HG02763 (cell line): ENCODE results near the gene SCFD2.

Source experiments
- ATAC-seq: cut with Tn5 transposase; IDR thresholded peaks from one replicate; pipeline ENCODE4 v1.9.1; 2021; ENCODE audit warnings: mild to moderate bottlenecking, moderate library complexity; ENCODE audit not compliant: unreplicated experiment

The SCFD2 gene

GRCh38 chr4:52868133-52868532 is 497.7 kb downstream of the SCFD2 start:
- no peak for ATAC-seq

DNA sequence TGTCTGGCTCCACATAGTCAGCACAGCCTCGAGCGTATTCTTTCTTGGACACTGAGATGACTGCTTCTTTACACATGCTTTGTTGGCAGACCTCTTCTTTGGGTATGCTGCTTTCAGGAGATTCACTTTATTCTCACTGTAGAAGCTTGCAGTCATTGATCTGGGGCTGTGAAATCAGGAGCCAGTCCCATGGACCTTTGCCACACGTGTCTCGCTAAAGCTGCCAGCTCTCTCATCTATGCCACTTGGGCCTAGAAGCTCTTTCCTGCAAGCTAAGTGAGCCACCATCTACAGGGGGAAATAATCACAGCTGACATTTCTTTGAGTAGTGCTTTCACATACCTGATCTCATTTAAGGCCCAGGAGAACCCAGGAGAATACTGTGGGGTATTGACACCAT is 498.7 kb downstream of the SCFD2 start:
- ATAC-seq: no peak

DNA sequence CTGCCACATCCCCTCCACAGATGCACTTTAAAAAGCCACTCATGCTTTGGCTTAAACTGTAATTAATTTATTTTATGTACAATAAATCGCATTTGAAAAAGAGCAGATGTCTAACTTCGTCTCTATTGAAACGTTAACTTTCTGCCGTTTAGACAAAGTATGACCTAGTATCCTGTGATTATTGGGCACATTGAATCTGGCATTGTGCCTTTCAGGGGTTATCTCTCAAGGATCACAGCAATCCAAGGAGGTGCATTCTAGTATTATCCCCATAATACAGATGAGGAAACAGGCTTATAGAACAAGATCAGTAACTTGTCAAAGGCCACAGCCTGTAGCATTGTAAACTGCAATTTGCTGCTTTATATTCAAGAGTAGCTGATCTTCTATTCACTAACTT is 499.1 kb downstream of the SCFD2 start:
- ATAC-seq: no peak

DNA sequence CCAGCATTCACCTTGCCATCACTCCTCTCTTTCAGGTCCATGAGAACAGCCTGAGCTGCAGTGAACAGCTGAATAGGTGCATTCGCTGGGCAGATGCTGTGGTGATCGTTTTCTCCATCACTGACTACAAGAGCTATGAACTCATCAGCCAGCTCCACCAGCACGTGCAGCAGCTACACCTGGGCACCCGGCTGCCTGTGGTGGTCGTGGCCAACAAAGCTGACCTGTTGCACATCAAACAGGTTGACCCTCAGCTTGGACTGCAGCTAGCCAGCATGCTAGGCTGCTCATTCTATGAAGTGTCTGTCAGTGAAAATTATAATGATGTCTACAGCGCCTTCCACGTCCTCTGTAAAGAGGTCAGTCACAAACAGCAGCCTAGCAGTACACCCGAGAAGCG is 500.6 kb downstream of the SCFD2 start:
- ATAC-seq: no peak

GRCh38 chr4:52864793-52865192 is 501.1 kb downstream of the SCFD2 start:
- no peak for ATAC-seq

- no peak for ATAC-seq
These were observed 502.5 kb downstream of the SCFD2 start for GRCh38 chr4:52863324-52863723.

- ATAC-seq: no peak
These were observed 503.2 kb downstream of the SCFD2 start for GRCh38 chr4:52862639-52863161.

DNA sequence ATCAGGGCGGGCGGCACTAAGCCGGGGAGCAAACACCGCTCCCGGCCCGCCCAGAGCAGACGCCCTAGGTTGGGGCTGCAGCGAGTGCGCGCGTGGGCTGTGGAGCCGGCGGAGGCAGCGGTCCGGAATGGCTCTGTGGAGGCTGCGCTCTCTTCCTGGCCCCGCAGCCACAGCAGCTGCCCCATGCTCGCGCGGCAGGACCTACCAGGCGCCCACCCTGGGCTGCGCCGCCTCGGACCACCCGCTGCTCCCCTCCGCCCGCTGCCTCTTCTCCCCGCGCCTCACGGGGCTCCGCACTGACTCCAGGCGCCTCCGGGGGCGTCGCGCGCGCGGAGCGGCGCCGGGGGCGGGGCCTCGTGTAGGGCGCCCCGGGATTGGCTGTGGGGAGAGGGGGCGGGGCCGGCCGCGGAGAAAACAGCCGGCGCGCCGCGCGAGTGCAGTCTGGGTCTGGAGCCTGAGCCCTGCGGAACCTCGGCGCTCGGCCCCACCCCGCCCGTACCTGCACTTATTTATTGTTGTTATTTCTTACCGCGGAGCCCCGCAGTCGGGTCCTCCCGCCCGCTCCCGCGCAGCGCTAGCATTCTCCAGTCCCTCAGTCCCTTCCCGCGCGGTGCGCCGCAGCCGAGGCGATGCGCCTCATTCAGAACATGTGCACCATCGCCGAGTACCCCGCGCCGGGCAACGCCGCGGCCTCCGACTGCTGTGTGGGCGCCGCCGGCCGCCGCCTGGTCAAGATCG is 503.8 kb downstream of the SCFD2 start, which contains the start of gene RASL11B:
TSS of gene RASL11B (plus strand) at position 439 of the 738 bp plus-strand sequence. CDS start at position 630, 191 bp downstream.
- peak; percentile 100 for ATAC-seq

GRCh38 chr4:52861171-52861823 is 504.6 kb downstream of the SCFD2 start:
- ATAC-seq: no peak

GRCh38 chr4:52860361-52860760 is 505.5 kb downstream of the SCFD2 start:
- ATAC-seq: no peak

- ATAC-seq: no peak
These were observed 509.1 kb downstream of the SCFD2 start for GRCh38 chr4:52856801-52857200.

DNA sequence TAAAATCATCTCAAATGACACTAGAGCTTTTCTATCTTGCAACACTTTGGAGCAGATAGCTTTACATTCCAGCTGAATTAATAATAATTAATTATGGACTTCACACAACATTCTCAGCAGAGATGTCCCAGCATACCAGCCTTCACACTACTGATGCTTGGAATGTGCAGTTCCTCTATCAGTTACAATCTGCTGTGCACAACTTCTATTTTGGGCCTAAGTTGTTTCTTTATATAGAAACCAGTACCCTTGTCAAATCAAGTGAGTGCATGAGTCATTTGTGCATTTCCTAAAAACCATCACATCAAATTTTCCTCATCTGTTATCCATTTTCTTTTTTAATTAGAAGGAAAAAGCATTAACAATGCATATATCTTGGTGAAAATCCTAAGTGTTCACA is 512.5 kb downstream of the SCFD2 start:
- ATAC-seq: no peak

- no peak for ATAC-seq
These were observed 513.1 kb downstream of the SCFD2 start for GRCh38 chr4:52852711-52853110.

DNA sequence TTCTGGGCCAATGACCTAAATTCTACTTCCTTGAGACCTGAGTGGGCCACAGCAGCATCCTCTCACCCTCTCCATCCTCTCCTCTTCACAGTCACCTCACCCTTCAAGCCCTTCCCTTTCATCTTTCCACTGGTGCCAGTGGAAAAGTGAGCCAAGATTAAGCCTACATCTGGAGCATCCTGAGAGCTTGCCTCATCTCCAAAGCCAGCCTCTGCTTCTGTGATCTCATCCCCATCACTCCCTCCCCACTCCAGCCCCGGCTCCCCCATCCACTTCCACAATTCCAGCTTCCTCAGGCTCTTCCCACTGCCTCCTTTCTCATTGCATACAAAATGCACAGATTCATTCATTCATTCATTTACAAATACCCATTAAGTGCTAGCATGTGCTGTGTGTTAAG is 513.8 kb downstream of the SCFD2 start:
- no peak for ATAC-seq

DNA sequence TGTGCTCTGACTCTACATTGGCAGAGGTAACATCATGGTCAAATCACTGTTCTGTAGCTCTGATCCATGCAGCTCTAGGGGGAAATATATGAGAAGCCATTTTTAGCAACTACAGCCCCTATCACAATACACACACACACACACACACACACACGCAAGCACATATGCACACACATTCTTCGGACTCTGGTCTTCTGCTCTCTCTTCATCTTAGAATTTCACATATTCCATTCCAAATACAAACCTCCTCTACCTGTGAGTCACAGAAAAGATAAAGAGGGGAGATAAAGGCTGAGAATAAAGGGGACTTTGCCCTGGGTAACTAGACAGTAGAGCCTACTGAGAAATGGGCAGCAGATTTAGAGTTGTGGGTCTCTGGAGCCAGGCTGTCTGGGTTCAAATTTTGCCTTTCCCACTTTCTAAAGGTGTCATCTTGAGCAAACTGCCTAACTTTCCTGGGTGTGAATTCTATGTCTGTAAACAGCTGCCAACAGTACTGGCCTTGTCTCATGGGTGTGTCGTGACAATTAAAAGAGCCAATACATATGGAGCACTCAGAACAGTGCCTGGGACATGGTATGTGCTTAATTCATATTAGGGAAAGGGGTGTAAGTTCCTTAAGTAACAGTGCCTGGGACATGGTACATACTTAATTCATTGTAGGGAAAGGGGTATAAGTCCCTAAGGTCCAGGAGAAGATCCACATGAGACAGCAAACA is 515.3 kb downstream of the SCFD2 start:
- ATAC-seq: no peak

DNA sequence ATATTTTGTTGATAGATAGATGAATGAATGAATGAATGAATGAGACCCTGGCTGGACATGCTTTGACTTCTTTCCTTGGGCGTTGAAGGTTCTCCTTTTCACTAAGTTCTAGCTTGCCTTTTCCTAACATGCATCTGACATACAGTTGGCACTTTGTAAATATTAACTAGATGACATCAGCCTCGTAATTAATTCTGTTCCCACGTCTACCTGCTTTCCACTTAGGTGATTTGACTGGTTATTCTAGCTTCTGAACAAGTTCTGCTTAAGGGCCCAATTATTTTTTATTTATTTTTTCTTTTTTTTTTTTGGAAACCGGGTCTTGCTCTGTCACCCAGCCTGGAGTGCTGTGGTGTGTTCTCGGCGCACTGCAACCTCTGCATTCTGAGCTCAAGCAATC is 517.6 kb downstream of the SCFD2 start:
- no peak for ATAC-seq

GRCh38 chr4:52846502-52846901 is 519.4 kb downstream of the SCFD2 start:
- no peak for ATAC-seq

DNA sequence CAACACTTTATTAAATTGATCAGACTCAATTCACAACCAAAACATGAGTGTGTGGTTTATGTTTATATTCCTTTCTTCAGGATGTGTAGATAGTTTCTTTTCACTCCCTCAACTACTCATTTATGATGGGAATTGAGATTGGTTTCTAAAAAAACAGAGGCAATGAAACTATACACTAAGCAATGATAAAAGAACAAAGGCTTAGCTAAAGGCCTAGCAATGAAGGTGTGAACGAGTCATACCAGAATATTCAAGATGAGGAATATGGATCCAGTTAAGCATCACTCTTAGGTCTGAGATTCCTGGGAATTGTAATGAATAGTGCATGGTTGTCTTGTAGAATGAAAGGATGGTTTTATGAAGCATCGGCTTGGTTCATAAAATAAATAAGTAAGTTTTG is 521.3 kb downstream of the SCFD2 start:
- no peak for ATAC-seq

DNA sequence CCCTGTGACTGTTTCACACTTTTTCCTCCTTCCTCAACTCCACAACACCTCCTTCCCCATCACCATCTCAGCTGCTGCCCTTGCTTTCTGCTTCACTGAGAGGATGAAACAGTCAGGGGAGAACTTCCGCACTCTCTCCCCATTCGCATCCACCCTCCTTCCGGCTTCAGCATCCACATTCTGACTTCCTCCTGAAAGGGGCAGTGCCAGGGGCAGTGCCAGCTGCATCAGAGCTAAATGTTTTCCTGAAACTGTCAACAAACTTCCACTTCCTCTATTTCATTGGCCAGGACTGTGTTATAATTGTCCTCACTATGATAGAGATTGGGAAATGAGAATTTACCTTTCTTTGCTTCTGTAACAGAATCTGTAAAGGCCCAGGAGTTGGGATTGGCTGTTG is 521.9 kb downstream of the SCFD2 start:
- ATAC-seq: no peak

GRCh38 chr4:52843351-52843750 is 522.5 kb downstream of the SCFD2 start:
- no peak for ATAC-seq

GRCh38 chr4:52842792-52843191 is 523.1 kb downstream of the SCFD2 start:
- ATAC-seq: no peak
